HCT116 (cell line): ENCODE results near the gene ERCC6L. TPM values are rescaled to one million over a fixed set of nuclear protein-coding genes. Genes with fewer than 3 reads are reported as not detected.

Experiments used
- ATAC-seq: fragments of 200-7000 bp; cut with Tn5 transposase; 2 replicates; pipeline ENCODE4 v1.9.1; 2020; ENCODE audit warnings: mild to moderate bottlenecking, moderate library complexity
- BruUV-seq: library from RNA; stranded (reverse); fragments of 400-500 nt; replicated peaks from 2 replicates; lab custom pipeline; 2021; lab: Mats Ljungman, UMichigan
- CTCF ChIA-PET: fragments of 300-600 bp; sonication (Branson Sonifier 250); formaldehyde crosslinking; loops from one replicate; lab custom pipeline; 2021; ENCODE audit warnings: antibody characterized with exemption; lab: Charles Lee
- POLR2A ChIA-PET: fragments of 300-600, 350-600 bp; sonication (Branson Sonifier 250); formaldehyde crosslinking; loops from one replicate; lab custom pipeline; 2021; ENCODE audit warnings: antibody characterized with exemption; lab: Charles Lee
- RAD21 ChIA-PET, 2 experiments: fragments of 300-600 bp; sonication (Branson Sonifier 250); formaldehyde crosslinking; loops; one replicate each; lab custom pipeline; 2023; ENCODE audit warnings: low total read pairs in 2 of 2; ENCODE audit not compliant: uncharacterized antibody in 2 of 2, unreplicated experiment in 2 of 2, low non-redundant PET in 1 of 2; lab: Charles Lee
- DNase-seq: peaks from one replicate; pipeline ENCODE4 v3.0.0-alpha.2; 2010; ENCODE audit warnings: low read depth, low spot score
- H2AFZ ChIP-seq: fragments of 200-600 bp; shearing (Covaris generic), sonication (generic); 2 replicates; pipeline ENCODE4 v1.6.1; 2017; ENCODE audit warnings: low read depth, mixed run types, mixed read lengths, antibody characterized with exemption, low read length; ENCODE audit not compliant: poor library complexity, severe bottlenecking
- H3K27ac ChIP-seq: 2 replicates; pipeline ENCODE4 v1.5.1; 2012; ENCODE audit warnings: low read depth, low read length
- H3K27me3 ChIP-seq: fragments of 200-600 bp; sonication (generic); 2 replicates; pipeline ENCODE4 v1.6.1; 2016; ENCODE audit warnings: mixed run types, low read length, mixed read lengths; ENCODE audit not compliant: insufficient read depth
- H3K36me3 ChIP-seq, 2 experiments: fragments of 200-500 bp in 1 of 2; fragments of 200-600 bp in 1 of 2; sonication (Bioruptor generic) in 1 of 2; sonication (generic) in 1 of 2; 2 replicates each; pipeline versions ENCODE4 v1.5.1 to v1.6.1; 2014 to 2016; ENCODE audit warnings: low read length in 2 of 2, inconsistent platforms in 1 of 2, mixed read lengths in 1 of 2, mixed run types in 1 of 2; ENCODE audit not compliant: insufficient read depth in 2 of 2, control insufficient read depth in 1 of 2
- H3K4me1 ChIP-seq, 2 experiments: fragments of 200-600 bp in 1 of 2; sonication (generic) in 1 of 2; 2 replicates each; pipeline versions ENCODE4 v1.5.1 to v1.6.1; 2012 to 2017; ENCODE audit warnings: low read length in 2 of 2, inconsistent platforms in 1 of 2, mild to moderate bottlenecking in 1 of 2, mixed read lengths in 1 of 2, mixed run types in 1 of 2, moderate library complexity in 1 of 2; ENCODE audit not compliant: insufficient read depth in 2 of 2, control insufficient read depth in 1 of 2
- H3K4me2 ChIP-seq: fragments of 200-600 bp; sonication (generic); 2 replicates; pipeline ENCODE4 v1.6.1; 2017; ENCODE audit warnings: mixed run types, low read length, mixed read lengths
- H3K4me3 ChIP-seq, 2 experiments: fragments of 200-600 bp in 1 of 2; sonication (generic) in 1 of 2; replicated peaks in 1 of 2; 2 replicates each; pipeline ENCODE4 v1.5.1; 2011 to 2016; ENCODE audit warnings: low read length in 2 of 2, control low read depth in 1 of 2, low read depth in 1 of 2, mild to moderate bottlenecking in 1 of 2, mixed read lengths in 1 of 2, mixed run types in 1 of 2
- H3K79me2 ChIP-seq: fragments of 200-600 bp; sonication (generic); 2 replicates; pipeline ENCODE4 v1.6.1; 2017; ENCODE audit warnings: mild to moderate bottlenecking, mixed run types, low read length, moderate library complexity, mixed read lengths; ENCODE audit not compliant: insufficient read depth
- H3K9ac ChIP-seq: fragments of 200-600 bp; sonication (generic); 2 replicates; pipeline ENCODE4 v1.6.1; 2016; ENCODE audit warnings: low read length, mixed read lengths
- H3K9me2 ChIP-seq: fragments of 200-600 bp; sonication (generic), shearing (Covaris generic); 2 replicates; pipeline ENCODE4 v1.6.1; 2017; ENCODE audit warnings: mixed run types, mild to moderate bottlenecking, moderate library complexity; ENCODE audit not compliant: insufficient read depth
- H3K9me3 ChIP-seq, 2 experiments: fragments of 200-500 bp in 1 of 2; fragments of 200-600 bp in 1 of 2; sonication (Bioruptor generic) in 1 of 2; sonication (generic) in 1 of 2; 2 replicates each; pipeline ENCODE4 v1.6.1; 2014 to 2017; ENCODE audit warnings: low read length in 2 of 2, mixed read lengths in 2 of 2, inconsistent platforms in 1 of 2, low read depth in 1 of 2, mild to moderate bottlenecking in 1 of 2, mixed run types in 1 of 2, moderate library complexity in 1 of 2; ENCODE audit not compliant: control insufficient read depth in 1 of 2, insufficient read depth in 1 of 2
- H4K20me1 ChIP-seq: fragments of 200-600 bp; sonication (generic), shearing (Covaris generic); 2 replicates; pipeline ENCODE4 v1.6.1; 2017; ENCODE audit warnings: mixed run types, mild to moderate bottlenecking, moderate library complexity; ENCODE audit not compliant: insufficient read depth
- ATF3 ChIP-seq: IDR thresholded peaks from 2 replicates; pipeline ENCODE4 v1.6.1; 2012
- CBX3 ChIP-seq: IDR thresholded peaks from 2 replicates; pipeline ENCODE4 v1.6.1; 2012; ENCODE audit warnings: low read depth
- EZH2 ChIP-seq: fragments of 200-600 bp; sonication (generic); IDR thresholded peaks from 2 replicates; pipeline ENCODE4 v1.6.1; 2017; ENCODE audit warnings: antibody characterized with exemption, mixed run types
- JUND ChIP-seq: IDR thresholded peaks from 2 replicates; pipeline ENCODE4 v1.6.1; 2012
- TCF7L2 ChIP-seq: IDR thresholded peaks from 2 replicates; pipeline ENCODE4 v1.7.0; 2011; ENCODE audit warnings: borderline replicate concordance, inconsistent platforms; ENCODE audit not compliant: insufficient read depth, insufficient read length; ENCODE audit errors: extremely low read depth
- ZNF274 ChIP-seq: fragments of 200-500 bp; sonication (Bioruptor generic); IDR thresholded peaks from 2 replicates; pipeline ENCODE4 v1.6.1; 2014; ENCODE audit warnings: mild to moderate bottlenecking, low read depth, low read length, inconsistent platforms
- intact Hi-C: fragments of 100-400 bp; cut with micrococcal nuclease; formaldehyde crosslinking; loops from 2 replicates; pipeline ENCODE4 v1.10.0; 2022
- total RNA-seq: library from RNA; stranded (reverse); gene quantifications from one replicate; pipeline ENCODE4 v1.2.1, GENCODE V29; 2021; ENCODE audit not compliant: unreplicated experiment
- TF ChIP-seq, protein P1 (sequence below): IDR thresholded peaks from 2 replicates; pipeline ENCODE4 v1.6.1; 2012; ENCODE audit warnings: low read depth

ERCC6L gene
- total RNA-seq, 1 experiment from 2014 or later, result 12.5 TPM

DNA sequence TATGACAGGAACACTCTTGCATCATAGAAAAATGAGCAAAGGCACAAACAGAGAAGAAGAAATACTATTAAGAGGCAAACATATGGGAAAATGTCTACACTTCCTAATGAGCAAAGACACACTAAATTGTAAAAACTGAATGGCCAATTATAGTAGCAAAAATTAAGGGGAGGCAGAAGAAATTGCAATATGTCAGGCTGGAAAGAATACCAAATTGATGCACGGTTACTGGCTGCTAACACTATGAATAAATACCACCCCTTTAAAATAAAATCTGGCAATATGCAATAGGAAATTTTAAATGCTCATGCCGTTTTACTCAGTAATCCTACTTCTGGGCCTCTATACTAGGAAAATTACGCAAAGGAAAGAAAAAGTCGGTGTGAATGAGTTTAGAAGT is 73.3 kb downstream of the ERCC6L start:
- no peaks in the 10 kb centered on the region for H3K79me2 ChIP-seq
- H3K4me2 ChIP-seq, result no peak overlapping the region
- no peaks in the 10 kb centered on the region for H3K27me3 ChIP-seq
- H2AFZ ChIP-seq, result no peak overlapping the region
- no TSS peak for BruUV-seq
- no peaks in the 10 kb centered on the region for H3K9me2 ChIP-seq
- ChIA-PET CTCF (no interaction called here), RAD21 (no interaction called here)
- no peaks in the 10 kb centered on the region for H3K4me1 ChIP-seq
- no peak overlapping the region for H3K4me3 ChIP-seq
- no peak overlapping the region for H3K9ac ChIP-seq
- no peak for DNase-seq
- TF ChIP-seq ATF3 (no peak), JUND (no peak), TCF7L2 (no peak), EZH2 (no peak), CBX3 (no peak), ZNF274 (no peak)
- TF ChIP-seq, protein P1, sequence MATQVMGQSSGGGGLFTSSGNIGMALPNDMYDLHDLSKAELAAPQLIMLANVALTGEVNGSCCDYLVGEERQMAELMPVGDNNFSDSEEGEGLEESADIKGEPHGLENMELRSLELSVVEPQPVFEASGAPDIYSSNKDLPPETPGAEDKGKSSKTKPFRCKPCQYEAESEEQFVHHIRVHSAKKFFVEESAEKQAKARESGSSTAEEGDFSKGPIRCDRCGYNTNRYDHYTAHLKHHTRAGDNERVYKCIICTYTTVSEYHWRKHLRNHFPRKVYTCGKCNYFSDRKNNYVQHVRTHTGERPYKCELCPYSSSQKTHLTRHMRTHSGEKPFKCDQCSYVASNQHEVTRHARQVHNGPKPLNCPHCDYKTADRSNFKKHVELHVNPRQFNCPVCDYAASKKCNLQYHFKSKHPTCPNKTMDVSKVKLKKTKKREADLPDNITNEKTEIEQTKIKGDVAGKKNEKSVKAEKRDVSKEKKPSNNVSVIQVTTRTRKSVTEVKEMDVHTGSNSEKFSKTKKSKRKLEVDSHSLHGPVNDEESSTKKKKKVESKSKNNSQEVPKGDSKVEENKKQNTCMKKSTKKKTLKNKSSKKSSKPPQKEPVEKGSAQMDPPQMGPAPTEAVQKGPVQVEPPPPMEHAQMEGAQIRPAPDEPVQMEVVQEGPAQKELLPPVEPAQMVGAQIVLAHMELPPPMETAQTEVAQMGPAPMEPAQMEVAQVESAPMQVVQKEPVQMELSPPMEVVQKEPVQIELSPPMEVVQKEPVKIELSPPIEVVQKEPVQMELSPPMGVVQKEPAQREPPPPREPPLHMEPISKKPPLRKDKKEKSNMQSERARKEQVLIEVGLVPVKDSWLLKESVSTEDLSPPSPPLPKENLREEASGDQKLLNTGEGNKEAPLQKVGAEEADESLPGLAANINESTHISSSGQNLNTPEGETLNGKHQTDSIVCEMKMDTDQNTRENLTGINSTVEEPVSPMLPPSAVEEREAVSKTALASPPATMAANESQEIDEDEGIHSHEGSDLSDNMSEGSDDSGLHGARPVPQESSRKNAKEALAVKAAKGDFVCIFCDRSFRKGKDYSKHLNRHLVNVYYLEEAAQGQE, result no peak
- TF ChIP-seq, all 23 proteins: peak for 0
- no peak for ATAC-seq
- no peaks in the 10 kb centered on the region for H3K9me3 ChIP-seq
- no peaks in the 10 kb centered on the region for H4K20me1 ChIP-seq
- intact Hi-C loops, result no loop called here
- no peaks in the 10 kb centered on the region for H3K36me3 ChIP-seq
- POLR2A ChIA-PET, result no interaction called here
- no peak overlapping the region for H3K27ac ChIP-seq
